Measurements from ENCODE around the gene CAPN9. TPM values are rescaled to one million over a fixed set of nuclear protein-coding genes. Genes with fewer than 3 reads are reported as not detected.

The CAPN9 gene
- polyA plus RNA-seq, 1 donor, result 13.5 TPM

DNA sequence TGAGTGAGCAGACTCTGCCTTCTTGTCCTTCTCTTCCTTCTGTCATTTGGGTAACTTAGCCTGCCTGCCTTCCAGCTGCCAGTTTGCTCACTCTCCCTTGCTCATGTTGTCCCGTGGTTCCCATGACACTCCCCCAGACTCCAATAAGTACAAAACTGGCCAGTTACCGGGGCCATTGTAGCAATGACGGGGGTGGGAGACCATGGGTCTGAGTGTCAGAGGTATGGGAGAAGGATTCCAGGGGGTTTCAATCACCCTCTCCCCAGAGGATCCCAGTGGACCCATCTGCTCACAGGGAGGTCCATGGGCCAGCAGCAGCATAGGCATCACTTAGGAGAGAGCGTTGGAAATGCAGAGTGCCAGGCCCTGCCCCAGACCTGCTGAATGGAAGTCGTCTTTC lies 51.3 kb downstream of the CAPN9 start:
- WGBS (ENCODE audit: insufficient coverage, low lambda C conversion rate), result no CpG with 5 or more reads among the region's 5 CpGs
- Histone ChIP-seq H3K4me1 (ENCODE audit: control insufficient read depth, insufficient read depth, low read length) (no peaks in the 10 kb centered on the region), H3K36me3 (ENCODE audit: control insufficient read depth, insufficient read depth, low read length) (no peaks in the 10 kb centered on the region), H3K4me3 (ENCODE audit: low read length) (no peak overlapping the region), H3K9me3 (ENCODE audit: control insufficient read depth, low read depth, low read length) (no peaks in the 10 kb centered on the region), H3K27ac (ENCODE audit: low read length) (no peak overlapping the region), H3K27me3 (ENCODE audit: control insufficient read depth, insufficient read depth, low read length) (no peaks in the 10 kb centered on the region)
- no peak for DNase-seq

- 80% methylated on average over 2 of the region's 9 CpGs for WGBS (ENCODE audit: insufficient coverage, low lambda C conversion rate)
- Histone ChIP-seq H3K36me3 (ENCODE audit: control insufficient read depth, insufficient read depth, low read length) (no peaks in the 10 kb centered on the region), H3K4me1 (ENCODE audit: control insufficient read depth, insufficient read depth, low read length) (no peaks in the 10 kb centered on the region), H3K9me3 (ENCODE audit: control insufficient read depth, low read depth, low read length) (no peaks in the 10 kb centered on the region), H3K27ac (ENCODE audit: low read length) (no peak overlapping the region), H3K27me3 (ENCODE audit: control insufficient read depth, insufficient read depth, low read length) (no peaks in the 10 kb centered on the region), H3K4me3 (ENCODE audit: low read length) (no peak overlapping the region)
- no peak for DNase-seq
Observed at GRCh38 chr1:230800891-230801840, 54.0 kb downstream of the CAPN9 start.

GRCh38 chr1:230804396-230804795 lies 57.2 kb downstream of the CAPN9 start:
- Histone ChIP-seq H3K4me1 (ENCODE audit: control insufficient read depth, insufficient read depth, low read length) (no peaks in the 10 kb centered on the region), H3K27me3 (ENCODE audit: control insufficient read depth, insufficient read depth, low read length) (no peaks in the 10 kb centered on the region)
- WGBS (ENCODE audit: insufficient coverage, low lambda C conversion rate), result no CpG with 5 or more reads among the region's 2 CpGs

GRCh38 chr1:230806552-230806951 lies 59.4 kb downstream of the CAPN9 start:
- H3K9me3 ChIP-seq (ENCODE audit: control insufficient read depth, low read depth, low read length), result no peaks in the 10 kb centered on the region
- DNase-seq, result no peak
- no peaks in the 10 kb centered on the region for H3K36me3 ChIP-seq (ENCODE audit: control insufficient read depth, insufficient read depth, low read length)
- H3K27ac ChIP-seq (ENCODE audit: low read length), result no peak overlapping the region
- H3K27me3 ChIP-seq (ENCODE audit: control insufficient read depth, insufficient read depth, low read length), result no peaks in the 10 kb centered on the region
- 100% methylated on average over 2 of the region's 2 CpGs for WGBS (ENCODE audit: insufficient coverage, low lambda C conversion rate)
- no peak overlapping the region for H3K4me3 ChIP-seq (ENCODE audit: low read length)
- H3K4me1 ChIP-seq (ENCODE audit: control insufficient read depth, insufficient read depth, low read length), result no peaks in the 10 kb centered on the region

More at GRCh38 chr1:230804396-230804795, 57.2 kb downstream of the CAPN9 start:
- no peak for DNase-seq
- Histone ChIP-seq H3K36me3 (ENCODE audit: control insufficient read depth, insufficient read depth, low read length) (no peaks in the 10 kb centered on the region), H3K9me3 (ENCODE audit: control insufficient read depth, low read depth, low read length) (no peaks in the 10 kb centered on the region), H3K27ac (ENCODE audit: low read length) (no peak overlapping the region), H3K4me3 (ENCODE audit: low read length) (no peak overlapping the region)

- DNase-seq, result no peak
- Histone ChIP-seq H3K9me3 (ENCODE audit: control insufficient read depth, low read depth, low read length) (no peaks in the 10 kb centered on the region), H3K36me3 (ENCODE audit: control insufficient read depth, insufficient read depth, low read length) (no peaks in the 10 kb centered on the region), H3K4me3 (ENCODE audit: low read length) (no peak overlapping the region), H3K27me3 (ENCODE audit: control insufficient read depth, insufficient read depth, low read length) (no peaks in the 10 kb centered on the region), H3K4me1 (ENCODE audit: control insufficient read depth, insufficient read depth, low read length) (no peaks in the 10 kb centered on the region), H3K27ac (ENCODE audit: low read length) (no peak overlapping the region)
- WGBS (ENCODE audit: insufficient coverage, low lambda C conversion rate), result no CpG with 5 or more reads among the region's 5 CpGs
Observed at GRCh38 chr1:230807029-230807428, 59.8 kb downstream of the CAPN9 start.

DNA sequence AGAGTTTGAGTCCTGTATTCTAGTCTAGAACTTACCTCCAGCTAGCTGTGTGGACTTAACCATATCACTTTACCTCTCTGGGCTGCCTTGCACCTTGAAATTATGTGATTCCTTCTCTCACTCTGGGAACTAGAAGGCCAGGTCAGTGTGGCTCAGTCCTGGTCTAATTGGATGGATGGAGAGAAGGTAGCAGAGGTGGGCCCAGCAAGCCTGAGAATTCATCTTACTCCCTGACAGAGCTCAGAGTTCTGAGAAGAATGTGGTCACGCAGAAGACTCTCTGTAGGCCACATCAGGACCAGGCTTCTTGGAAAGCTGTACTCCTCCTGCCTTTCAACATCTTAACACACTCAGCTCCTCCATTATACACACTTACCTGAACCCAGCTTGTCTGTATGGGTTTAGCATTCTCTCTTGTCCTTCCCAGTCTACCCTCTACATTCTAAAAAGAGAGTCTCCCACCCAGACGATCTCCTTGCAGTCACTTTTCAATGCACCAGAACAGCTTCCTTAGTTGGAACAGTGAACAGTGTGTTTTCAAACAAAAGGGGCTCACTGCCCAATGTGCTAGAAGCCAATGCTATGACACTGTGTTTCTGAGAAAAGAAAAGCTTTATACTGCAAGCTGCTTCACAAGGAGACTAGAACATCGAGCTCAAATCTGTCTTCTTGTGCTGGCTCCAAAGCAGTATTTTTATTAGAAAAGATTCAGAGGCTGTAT lies 60.5 kb downstream of the CAPN9 start:
- no peak for DNase-seq
- no peaks in the 10 kb centered on the region for H3K4me1 ChIP-seq (ENCODE audit: control insufficient read depth, insufficient read depth, low read length)
- H3K9me3 ChIP-seq (ENCODE audit: control insufficient read depth, low read depth, low read length), result no peaks in the 10 kb centered on the region
- WGBS (ENCODE audit: insufficient coverage, low lambda C conversion rate), result no CpG with 5 or more reads among the region's 3 CpGs
- H3K27me3 ChIP-seq (ENCODE audit: control insufficient read depth, insufficient read depth, low read length), result no peaks in the 10 kb centered on the region
- no peak overlapping the region for H3K4me3 ChIP-seq (ENCODE audit: low read length)
- no peak overlapping the region for H3K27ac ChIP-seq (ENCODE audit: low read length)
- H3K36me3 ChIP-seq (ENCODE audit: control insufficient read depth, insufficient read depth, low read length), result no peaks in the 10 kb centered on the region

DNA sequence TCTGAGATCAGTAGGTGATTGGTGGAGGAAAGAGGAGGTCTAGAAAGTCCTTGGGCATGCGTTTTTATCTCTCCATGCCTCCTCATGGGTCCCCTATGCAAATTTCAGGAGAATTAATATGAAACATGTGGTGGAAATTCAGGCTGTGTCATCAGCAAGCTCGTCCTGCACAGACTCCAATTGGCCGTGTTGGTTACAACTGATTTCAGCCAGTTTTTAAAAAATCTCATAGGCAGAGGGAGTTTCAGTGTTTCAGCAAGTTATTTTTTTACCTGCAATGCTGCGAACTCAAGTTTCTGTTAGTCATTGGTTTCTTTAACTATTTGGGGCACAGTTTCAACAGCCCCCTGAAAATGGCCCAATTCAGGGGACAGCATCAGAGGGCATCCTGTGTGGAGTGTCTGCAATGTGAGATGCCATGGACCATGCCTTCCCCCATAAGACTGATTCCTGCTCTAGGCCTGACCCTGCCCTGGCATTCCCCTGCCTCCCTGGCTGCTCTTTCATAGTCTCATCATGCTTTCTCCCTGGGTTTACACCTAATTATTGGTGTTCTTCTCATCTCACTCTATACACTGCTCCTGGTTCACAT lies 61.2 kb downstream of the CAPN9 start:
- Histone ChIP-seq H3K9me3 (ENCODE audit: control insufficient read depth, low read depth, low read length) (no peaks in the 10 kb centered on the region), H3K4me1 (ENCODE audit: control insufficient read depth, insufficient read depth, low read length) (no peaks in the 10 kb centered on the region), H3K27me3 (ENCODE audit: control insufficient read depth, insufficient read depth, low read length) (no peaks in the 10 kb centered on the region), H3K36me3 (ENCODE audit: control insufficient read depth, insufficient read depth, low read length) (no peaks in the 10 kb centered on the region), H3K4me3 (ENCODE audit: low read length) (no peak overlapping the region), H3K27ac (ENCODE audit: low read length) (no peak overlapping the region)
- no peak for DNase-seq
- no CpG with 5 or more reads among the region's 4 CpGs for WGBS (ENCODE audit: insufficient coverage, low lambda C conversion rate)

DNA sequence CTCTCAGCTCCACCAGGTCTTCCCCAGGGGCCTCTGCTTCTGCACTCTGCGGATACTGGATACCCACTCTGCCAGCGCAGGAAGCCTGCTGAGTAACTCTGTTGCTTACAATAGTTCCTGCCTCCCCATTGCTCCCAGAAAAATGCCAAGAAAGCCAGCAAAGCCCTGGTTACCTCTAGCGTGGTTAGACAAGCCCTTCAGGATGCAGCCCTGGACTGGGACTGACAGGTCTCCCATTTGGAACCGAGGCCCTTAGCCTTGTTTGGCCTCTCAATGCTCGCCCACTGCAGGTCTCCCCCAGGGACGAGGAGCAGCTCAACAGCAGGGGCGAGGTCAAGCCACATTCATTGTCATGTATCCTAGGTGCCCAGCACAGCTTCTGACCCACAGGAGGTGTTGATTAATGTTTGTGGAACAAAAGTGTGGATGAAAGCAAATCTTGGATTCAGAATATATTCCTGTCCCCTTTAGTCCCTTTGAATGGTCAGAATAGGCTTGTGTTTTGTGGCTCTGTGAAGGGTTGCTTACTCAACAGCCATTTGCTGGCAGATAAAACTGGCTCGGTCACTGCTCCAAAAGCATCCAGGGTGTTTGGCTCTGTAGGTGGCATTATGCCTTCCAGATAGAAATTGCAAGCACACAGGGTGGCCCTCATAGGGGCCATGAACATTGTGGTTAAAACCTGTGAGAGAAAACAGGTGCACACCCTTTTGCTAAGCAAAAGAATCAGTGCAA lies 62.2 kb downstream of the CAPN9 start:
- Histone ChIP-seq H3K4me3 (ENCODE audit: low read length) (no peak overlapping the region), H3K27ac (ENCODE audit: low read length) (no peak overlapping the region), H3K9me3 (ENCODE audit: control insufficient read depth, low read depth, low read length) (no peaks in the 10 kb centered on the region), H3K4me1 (ENCODE audit: control insufficient read depth, insufficient read depth, low read length) (no peaks in the 10 kb centered on the region), H3K36me3 (ENCODE audit: control insufficient read depth, insufficient read depth, low read length) (no peaks in the 10 kb centered on the region), H3K27me3 (ENCODE audit: control insufficient read depth, insufficient read depth, low read length) (no peaks in the 10 kb centered on the region)
- DNase-seq, result no peak
- 100% methylated on average over 1 of the region's 8 CpGs for WGBS (ENCODE audit: insufficient coverage, low lambda C conversion rate)

GRCh38 chr1:230812568-230812967 lies 65.4 kb downstream of the CAPN9 start:
- Histone ChIP-seq H3K27ac (ENCODE audit: low read length) (no peak overlapping the region), H3K36me3 (ENCODE audit: control insufficient read depth, insufficient read depth, low read length) (no peaks in the 10 kb centered on the region), H3K4me3 (ENCODE audit: low read length) (no peak overlapping the region), H3K9me3 (ENCODE audit: control insufficient read depth, low read depth, low read length) (no peaks in the 10 kb centered on the region), H3K4me1 (ENCODE audit: control insufficient read depth, insufficient read depth, low read length) (no peaks in the 10 kb centered on the region), H3K27me3 (ENCODE audit: control insufficient read depth, insufficient read depth, low read length) (no peaks in the 10 kb centered on the region)
- WGBS (ENCODE audit: insufficient coverage, low lambda C conversion rate), result no CpG with 5 or more reads among the region's 2 CpGs
- DNase-seq, result no peak

All from large intestine (tissue), 3 donors.